H1 (cell line): ENCODE measurements around the gene VWF. TPM values are rescaled to one million over a fixed set of nuclear protein-coding genes. Genes with fewer than 3 reads are reported as not detected.

ENCODE experiments used
- CTCF ChIA-PET: fragments of 300-600 bp; sonication (Branson Sonifier 250); formaldehyde crosslinking; loops from one replicate; lab custom pipeline; 2021; ENCODE audit not compliant: partially characterized antibody; lab: Charles Lee
- POLR2A ChIA-PET: fragments of 300-600 bp; sonication (Branson Sonifier 250); formaldehyde crosslinking; loops from one replicate; lab custom pipeline; 2021; ENCODE audit warnings: inconsistent platforms; ENCODE audit not compliant: partially characterized antibody; lab: Charles Lee
- DNase-seq, 2 experiments: peaks; one replicate each; pipeline versions ENCODE4 v3.0.0 to v3.0.0-alpha.2; 2010 to 2022; ENCODE audit warnings: low spot score in 2 of 2, low read depth in 1 of 2, mixed read lengths in 1 of 2
- FAIRE-seq: peaks from 2 replicates; lab custom pipeline; 2011; peaks lifted over from hg19 to GRCh38; lab: Jason Lieb, UNC
- H2AFZ ChIP-seq: 2 replicates; pipeline ENCODE4 v1.8.1; 2012; ENCODE audit warnings: low read length, inconsistent platforms
- H2AK5ac ChIP-seq: 2 replicates; pipeline ENCODE4 v1.6.1; 2013; ENCODE audit warnings: low read depth, low read length
- H2BK120ac ChIP-seq: replicated peaks from 2 replicates; pipeline ENCODE3; 2013; ENCODE audit warnings: low read depth, low read length, inconsistent platforms
- H2BK12ac ChIP-seq: 2 replicates; pipeline ENCODE4 v1.6.1; 2013; ENCODE audit warnings: low read depth, low read length
- H2BK15ac ChIP-seq: 2 replicates; pipeline ENCODE4 v1.6.1; 2013; ENCODE audit warnings: low read length
- H2BK20ac ChIP-seq: 2 replicates; pipeline ENCODE4 v1.6.1; 2013; ENCODE audit warnings: low read length
- H2BK5ac ChIP-seq: 2 replicates; pipeline ENCODE4 v1.6.1; 2013; ENCODE audit warnings: low read depth, low read length
- H3K14ac ChIP-seq: 2 replicates; pipeline ENCODE4 v1.6.1; 2013; ENCODE audit warnings: inconsistent platforms; ENCODE audit not compliant: insufficient read length
- H3K18ac ChIP-seq: 2 replicates; pipeline ENCODE4 v1.6.1; 2013; ENCODE audit warnings: low read length; ENCODE audit errors: extremely low read depth
- H3K23ac ChIP-seq: 2 replicates; pipeline ENCODE4 v1.6.1; 2013; ENCODE audit warnings: inconsistent platforms; ENCODE audit not compliant: insufficient read length
- H3K23me2 ChIP-seq: 2 replicates; pipeline ENCODE4 v1.6.1; 2013; ENCODE audit warnings: low read depth, low read length
- H3K27ac ChIP-seq: 2 replicates; pipeline ENCODE4 v1.6.1; 2011; ENCODE audit warnings: low read depth, low read length, inconsistent platforms
- H3K27me3 ChIP-seq, 4 experiments: replicated peaks in 1 of 4; 1 replicate in 1 of 4; 2 replicates in 3 of 4; pipeline versions ENCODE4 v1.6.1 to v1.8.1; 2011 to 2013; ENCODE audit warnings: low read length in 3 of 4, mild to moderate bottlenecking in 3 of 4, inconsistent platforms in 2 of 4, mixed read lengths in 2 of 4, moderate library complexity in 1 of 4; ENCODE audit not compliant: control insufficient read depth in 3 of 4, insufficient read depth in 3 of 4; ENCODE audit errors: extremely low read depth in 1 of 4
- H3K36me3 ChIP-seq, 4 experiments: 2 replicates each; pipeline versions ENCODE4 v1.6.1 to v1.8.1; 2011 to 2013; ENCODE audit warnings: mild to moderate bottlenecking in 4 of 4, low read length in 3 of 4, moderate library complexity in 2 of 4, control low read depth in 1 of 4, inconsistent platforms in 1 of 4; ENCODE audit not compliant: insufficient read depth in 4 of 4, control insufficient read depth in 2 of 4
- H3K4ac ChIP-seq: replicated peaks from 2 replicates; pipeline ENCODE3; 2013; ENCODE audit warnings: low read length, low read depth, mixed read lengths, inconsistent platforms; ENCODE audit not compliant: insufficient read length
- H3K4me1 ChIP-seq, 4 experiments: replicated peaks in 1 of 4; 1 replicate in 1 of 4; 2 replicates in 3 of 4; pipeline versions ENCODE4 v1.6.1 to v1.8.1; 2011 to 2013; ENCODE audit warnings: low read length in 3 of 4, inconsistent platforms in 2 of 4, mixed read lengths in 1 of 4; ENCODE audit not compliant: insufficient read depth in 4 of 4, control insufficient read depth in 3 of 4
- H3K4me2 ChIP-seq, 2 experiments: 2 replicates each; pipeline versions ENCODE4 v1.6.1 to v1.8.1; 2011 to 2013; ENCODE audit warnings: low read depth in 2 of 2, low read length in 2 of 2, control low read depth in 1 of 2, inconsistent platforms in 1 of 2, mild to moderate bottlenecking in 1 of 2; ENCODE audit not compliant: insufficient read depth in 1 of 2
- H3K4me3 ChIP-seq, 4 experiments: fragments of 200-600, 300-600 bp in 1 of 4; sonication (generic), shearing (Covaris generic), sonication (Bioruptor Twin) in 1 of 4; 2 replicates each; pipeline versions ENCODE4 v1.5.1 to v1.8.1; 2011 to 2016; ENCODE audit warnings: low read length in 4 of 4, low read depth in 3 of 4, control low read depth in 2 of 4, inconsistent platforms in 2 of 4, mild to moderate bottlenecking in 2 of 4, mixed read lengths in 1 of 4, moderate library complexity in 1 of 4; ENCODE audit not compliant: insufficient read depth in 2 of 4; ENCODE audit errors: extremely low read depth in 1 of 4
- H3K56ac ChIP-seq: replicated peaks from 2 replicates; pipeline ENCODE3; 2013; ENCODE audit warnings: low read depth, mild to moderate bottlenecking, mixed read lengths, low read length, inconsistent platforms; ENCODE audit not compliant: insufficient read length
- H3K79me1 ChIP-seq: 2 replicates; pipeline ENCODE4 v1.6.1; 2013; ENCODE audit warnings: low read depth, low read length, control low read depth
- H3K79me2 ChIP-seq, 2 experiments: 2 replicates each; pipeline versions ENCODE4 v1.6.1 to v1.8.1; 2012 to 2013; ENCODE audit warnings: low read length in 2 of 2, mild to moderate bottlenecking in 2 of 2, inconsistent platforms in 1 of 2; ENCODE audit not compliant: insufficient read depth in 2 of 2, control insufficient read depth in 1 of 2
- H3K9ac ChIP-seq, 4 experiments: replicated peaks in 1 of 4; 1 replicate in 1 of 4; 2 replicates in 3 of 4; pipeline versions ENCODE4 v1.6.1 to v1.8.1; 2011 to 2013; ENCODE audit warnings: low read depth in 3 of 4, low read length in 3 of 4, control low read depth in 2 of 4, mild to moderate bottlenecking in 2 of 4, moderate library complexity in 2 of 4, inconsistent platforms in 1 of 4; ENCODE audit errors: extremely low read depth in 1 of 4
- H3K9me3 ChIP-seq, 2 experiments: 2 replicates each; pipeline versions ENCODE4 v1.6.1 to v1.8.1; 2012 to 2013; ENCODE audit warnings: mild to moderate bottlenecking in 2 of 2, moderate library complexity in 2 of 2, control low read depth in 1 of 2, inconsistent platforms in 1 of 2, low read depth in 1 of 2, low read length in 1 of 2, mixed read lengths in 1 of 2; ENCODE audit not compliant: insufficient read depth in 2 of 2
- H4K20me1 ChIP-seq, 2 experiments: replicated peaks in 1 of 2; 2 replicates each; pipeline versions ENCODE3 to v1.8.1; 2011 to 2013; ENCODE audit warnings: inconsistent platforms in 2 of 2, low read length in 2 of 2, mild to moderate bottlenecking in 1 of 2; ENCODE audit not compliant: insufficient read depth in 2 of 2, control insufficient read depth in 1 of 2
- H4K5ac ChIP-seq: 2 replicates; pipeline ENCODE4 v1.6.1; 2013; ENCODE audit warnings: low read length, low read depth, mixed read lengths, inconsistent platforms; ENCODE audit not compliant: insufficient read length
- H4K8ac ChIP-seq: 2 replicates; pipeline ENCODE4 v1.8.0; 2013; ENCODE audit warnings: mild to moderate bottlenecking, moderate library complexity, low read length, inconsistent platforms; ENCODE audit not compliant: insufficient read depth; ENCODE audit errors: extremely low read depth
- H4K91ac ChIP-seq: replicated peaks from 2 replicates; pipeline ENCODE3; 2013; ENCODE audit warnings: low read length, mixed read lengths, inconsistent platforms; ENCODE audit not compliant: insufficient read length
- CHD2 ChIP-seq: IDR thresholded peaks from 2 replicates; pipeline ENCODE4 v1.6.1; 2012; ENCODE audit warnings: low read length, improper control_type of control experiment
- CREB1 ChIP-seq: IDR thresholded peaks from 2 replicates; pipeline ENCODE4 v1.6.1; 2012; ENCODE audit warnings: inconsistent platforms
- FOSL1 ChIP-seq: IDR thresholded peaks from 2 replicates; pipeline ENCODE4 v1.6.1; 2011; ENCODE audit warnings: mild to moderate bottlenecking, low read depth, low read length, moderate library complexity; ENCODE audit not compliant: insufficient read depth
- HDAC2 ChIP-seq, 2 experiments: fragments of 300-600 bp in 1 of 2; sonication (generic) in 1 of 2; IDR thresholded peaks; 2 replicates each; pipeline ENCODE4 v1.6.1; 2011 to 2012; ENCODE audit warnings: low read depth in 2 of 2, low read length in 2 of 2, mild to moderate bottlenecking in 2 of 2, moderate library complexity in 2 of 2, borderline replicate concordance in 1 of 2, inconsistent platforms in 1 of 2
- HDAC6 ChIP-seq: IDR thresholded peaks from one replicate; pipeline ENCODE4 v1.7.1; 2012; ENCODE audit warnings: low read depth, mild to moderate bottlenecking, inconsistent platforms, low read length, moderate library complexity
- JUND ChIP-seq: IDR thresholded peaks from 2 replicates; pipeline ENCODE4 v1.6.1; 2011; ENCODE audit warnings: mild to moderate bottlenecking, improper control_type of control experiment, low read length
- KDM5A ChIP-seq: fragments of 200-600 bp; IDR thresholded peaks from 2 replicates; pipeline ENCODE4 v1.7.1; 2012; ENCODE audit warnings: mild to moderate bottlenecking, low read length, inconsistent platforms, mixed read lengths
- NRF1 ChIP-seq: IDR thresholded peaks from 2 replicates; pipeline ENCODE4 v1.6.1; 2011; ENCODE audit warnings: mild to moderate bottlenecking, low read depth, low read length, improper control_type of control experiment
- POLR2A ChIP-seq, 2 experiments: IDR thresholded peaks; 1 replicate in 1 of 2; 2 replicates in 1 of 2; pipeline ENCODE4 v1.6.1; 2011; ENCODE audit warnings: low read depth in 2 of 2, low read length in 2 of 2, mild to moderate bottlenecking in 2 of 2; ENCODE audit errors: control extremely low read depth in 1 of 2
- RNF2 ChIP-seq: fragments of 200-900, 300-1000 bp; sonication (generic); IDR thresholded peaks from 2 replicates; pipeline ENCODE4 v1.7.1; 2016; ENCODE audit warnings: borderline replicate concordance, low read depth, mild to moderate bottlenecking, antibody characterized with exemption, low read length; ENCODE audit not compliant: poor library complexity, severe bottlenecking; ENCODE audit errors: missing control alignments
- SP2 ChIP-seq: IDR thresholded peaks from 2 replicates; pipeline ENCODE4 v1.6.1; 2012; ENCODE audit warnings: mild to moderate bottlenecking, low read length, inconsistent platforms
- TCF12 ChIP-seq: IDR thresholded peaks from 2 replicates; pipeline ENCODE4 v1.6.1; 2011; ENCODE audit warnings: low read depth, mild to moderate bottlenecking, low read length
- TEAD4 ChIP-seq: IDR thresholded peaks from 2 replicates; pipeline ENCODE4 v1.6.1; 2012; ENCODE audit warnings: low read depth, low read length, inconsistent platforms, mixed read lengths
- WGBS, 2 experiments: shearing (Covaris generic) in 1 of 2; methylation state at CpG; one replicate each; pipeline versions ENCODE4 v1.1.6 to v1.1.7; 2013 to 2015; ENCODE audit warnings: low lambda C conversion rate in 2 of 2, mixed read lengths in 2 of 2, inconsistent platforms in 1 of 2, low coverage in 1 of 2, missing lambda C conversion rate in 1 of 2; ENCODE audit not compliant: insufficient replicate concordance in 2 of 2, insufficient coverage in 1 of 2, insufficient read length in 1 of 2; ENCODE audit errors: extremely low coverage in 1 of 2, missing lambda C conversion rate in 1 of 2; 5-methylcytosine and 5-hydroxymethylcytosine counted together
- polyA plus RNA-seq, 7 experiments: library from polyadenylated mRNA; depleted of rRNA in 3 of 7; stranded (reverse) in 5 of 7; unstranded in 2 of 7; fragments of >200 nt in 5 of 7; fragments of 200-250 nt in 2 of 7; gene quantifications; 1 replicate in 5 of 7; 2 replicates in 1 of 7; 4 replicates in 1 of 7; pipeline versions ENCODE4 v1.2.1 to v1.2.3, GENCODE V29; 2011 to 2013; ENCODE audit warnings: missing spikeins in 2 of 7, mixed read lengths in 2 of 7
- total RNA-seq: library from RNA; stranded (reverse); fragmentation: NEBNext Ultra II Directional; extraction: Animal tissue kit (Norgen Biotek cat#: 25700); gene quantifications from 2 replicates; pipeline ENCODE4 v1.2.1, GENCODE V29; 2021
- TF ChIP-seq, protein P1 (sequence below): IDR thresholded peaks from 2 replicates; pipeline ENCODE4 v1.6.1; 2011; ENCODE audit warnings: low read length, improper control_type of control experiment

Gene VWF
- total and polyA plus RNA-seq, 2 of the 8 experiments (the other 6 are each of a cell fraction or from before 2014, with no cell fraction given): 0.39 to 0.60 TPM

DNA sequence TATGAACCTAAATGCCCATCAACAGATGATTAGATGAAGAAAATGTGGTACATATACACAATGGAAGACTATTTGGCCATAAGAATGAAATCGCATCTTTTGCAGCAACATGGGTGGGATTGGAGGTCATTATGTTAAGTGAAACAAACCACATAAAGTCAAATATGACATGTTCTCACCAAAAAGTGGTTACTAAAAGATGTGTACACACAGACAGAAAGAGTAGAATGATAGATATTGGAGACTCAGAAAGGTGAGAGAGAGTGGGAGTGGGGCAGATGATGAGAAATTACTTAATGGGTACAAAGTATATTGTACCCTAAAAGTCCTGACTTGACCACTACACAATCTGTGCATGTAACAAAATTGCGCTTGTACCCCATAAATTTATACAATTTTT lies 19.6 kb downstream of the VWF start:
- Histone ChIP-seq H3K79me2 (no peaks in the 10 kb centered on the region), H4K8ac (no peak overlapping the region)
- 93% methylated on average over 2 of the region's 2 CpGs; no CpG with 5 or more reads in 1 of the 2 experiments for WGBS, 2 experiments
- TF ChIP-seq, protein P1, sequence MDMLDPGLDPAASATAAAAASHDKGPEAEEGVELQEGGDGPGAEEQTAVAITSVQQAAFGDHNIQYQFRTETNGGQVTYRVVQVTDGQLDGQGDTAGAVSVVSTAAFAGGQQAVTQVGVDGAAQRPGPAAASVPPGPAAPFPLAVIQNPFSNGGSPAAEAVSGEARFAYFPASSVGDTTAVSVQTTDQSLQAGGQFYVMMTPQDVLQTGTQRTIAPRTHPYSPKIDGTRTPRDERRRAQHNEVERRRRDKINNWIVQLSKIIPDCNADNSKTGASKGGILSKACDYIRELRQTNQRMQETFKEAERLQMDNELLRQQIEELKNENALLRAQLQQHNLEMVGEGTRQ: no peak
- no peak for TF ChIP-seq HDAC2 (IDR thresholded peaks at IDR 0.05; ENCODE audit: borderline replicate concordance in 1 of 2, low read depth in 2 of 2, low read length in 2 of 2)
- no peak for TF ChIP-seq KDM5A
- no peak for TF ChIP-seq TCF12
- no peak for TF ChIP-seq TEAD4
- no peak for TF ChIP-seq POLR2A (IDR thresholded peaks at IDR 0.05; ENCODE audit: control extremely low read depth in 1 of 2, low read depth in 2 of 2, low read length in 2 of 2)
- TF ChIP-seq SP2: no peak
- TF ChIP-seq RNF2: no peak
- TF ChIP-seq CHD2: no peak
- TF ChIP-seq CREB1: no peak
- no peak for TF ChIP-seq NRF1
- TF ChIP-seq JUND: no peak
- no peak for TF ChIP-seq HDAC6
- TF ChIP-seq FOSL1: no peak

More for the DNA sequence above, 19.6 kb downstream of the VWF start:
- H2BK15ac ChIP-seq: no peak overlapping the region
- H3K27ac ChIP-seq: no peak overlapping the region
- CTCF ChIA-PET: interaction anchor here (0.6 to 1.4 kb wide), 2 partner anchors 18 kb away, joined by 3 read pairs; no protein-coding TSS in a partner anchor
- H3K36me3 ChIP-seq: no peaks in the 10 kb centered on the region
- H3K18ac ChIP-seq: no peak overlapping the region
- H3K4ac ChIP-seq: no peak overlapping the region
- H3K9ac ChIP-seq: no peak overlapping the region
- no peak overlapping the region for H2AK5ac ChIP-seq
- no peak overlapping the region for H2BK5ac ChIP-seq
- H3K23ac ChIP-seq: no peak overlapping the region
- no peak overlapping the region for H4K91ac ChIP-seq
- no peaks in the 10 kb centered on the region for H3K9me3 ChIP-seq
- no peak overlapping the region for H3K56ac ChIP-seq
- FAIRE-seq (no peak), DNase-seq (no peak)
- H3K27me3 ChIP-seq: no peaks in the 10 kb centered on the region
- H3K23me2 ChIP-seq: no peaks in the 10 kb centered on the region
- no peaks in the 10 kb centered on the region for H4K20me1 ChIP-seq
- no peak overlapping the region for H4K5ac ChIP-seq
- no peak overlapping the region for H2BK120ac ChIP-seq
- no peak overlapping the region for H3K4me3 ChIP-seq
- no peak overlapping the region for H3K4me2 ChIP-seq
- no peaks in the 10 kb centered on the region for H3K4me1 ChIP-seq
- H3K79me1 ChIP-seq: no peaks in the 10 kb centered on the region
- no peak overlapping the region for H3K14ac ChIP-seq
- no peak overlapping the region for H2AFZ ChIP-seq
- no peak overlapping the region for H2BK20ac ChIP-seq
- H2BK12ac ChIP-seq: no peak overlapping the region
- POLR2A ChIA-PET: interaction anchor here (0.6 kb wide), 1 partner anchor 143 kb away, joined by 3 read pairs; no protein-coding TSS in a partner anchor
